SK-N-SH (cell line): Measurements from ENCODE around the gene RABGAP1L.

ENCODE experiments used
- ELF1 ChIP-seq: IDR thresholded peaks from 2 replicates; pipeline ENCODE4 v1.4.0; 2012
- MXI1 ChIP-seq: IDR thresholded peaks from 2 replicates; pipeline ENCODE4 v1.6.1; 2012; ENCODE audit warnings: mild to moderate bottlenecking, low read depth, low read length, improper control_type of control experiment
- USF2 ChIP-seq: fragments of 150-350 bp; IDR thresholded peaks from 2 replicates; pipeline ENCODE4 v1.6.1; 2017; ENCODE audit warnings: antibody characterized with exemption, low read length, low read depth, borderline replicate concordance
- YY1 ChIP-seq: IDR thresholded peaks from 2 replicates; pipeline ENCODE4 v1.4.0; 2012; ENCODE audit warnings: low read depth, mild to moderate bottlenecking
- TF ChIP-seq, protein P1 (sequence below): fragments of 200-600 bp; sonication (generic); IDR thresholded peaks from 2 replicates; pipeline ENCODE4 v1.6.1; 2017; ENCODE audit warnings: antibody characterized with exemption, mild to moderate bottlenecking, moderate library complexity

DNA sequence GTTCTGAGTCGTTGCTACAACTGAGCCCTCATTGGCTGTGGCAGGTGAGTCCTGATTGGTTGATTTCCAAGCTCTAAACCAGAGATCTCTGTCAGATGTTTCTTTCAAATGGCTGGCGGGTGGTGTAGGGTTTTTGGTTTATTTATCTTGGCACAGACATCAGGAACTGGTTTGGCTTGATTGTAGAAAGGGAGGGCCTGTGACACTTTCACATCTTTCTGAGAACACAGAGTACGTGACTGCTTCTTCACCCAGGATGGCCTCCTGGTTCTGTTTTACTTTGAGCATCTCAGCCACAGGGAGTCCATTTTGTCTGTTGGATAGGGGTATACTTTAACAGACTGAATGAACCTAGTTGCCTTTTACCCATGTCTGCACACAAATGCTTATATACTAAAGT is 199.0 kb downstream of the RABGAP1L start:
- TF ChIP-seq, protein P1, sequence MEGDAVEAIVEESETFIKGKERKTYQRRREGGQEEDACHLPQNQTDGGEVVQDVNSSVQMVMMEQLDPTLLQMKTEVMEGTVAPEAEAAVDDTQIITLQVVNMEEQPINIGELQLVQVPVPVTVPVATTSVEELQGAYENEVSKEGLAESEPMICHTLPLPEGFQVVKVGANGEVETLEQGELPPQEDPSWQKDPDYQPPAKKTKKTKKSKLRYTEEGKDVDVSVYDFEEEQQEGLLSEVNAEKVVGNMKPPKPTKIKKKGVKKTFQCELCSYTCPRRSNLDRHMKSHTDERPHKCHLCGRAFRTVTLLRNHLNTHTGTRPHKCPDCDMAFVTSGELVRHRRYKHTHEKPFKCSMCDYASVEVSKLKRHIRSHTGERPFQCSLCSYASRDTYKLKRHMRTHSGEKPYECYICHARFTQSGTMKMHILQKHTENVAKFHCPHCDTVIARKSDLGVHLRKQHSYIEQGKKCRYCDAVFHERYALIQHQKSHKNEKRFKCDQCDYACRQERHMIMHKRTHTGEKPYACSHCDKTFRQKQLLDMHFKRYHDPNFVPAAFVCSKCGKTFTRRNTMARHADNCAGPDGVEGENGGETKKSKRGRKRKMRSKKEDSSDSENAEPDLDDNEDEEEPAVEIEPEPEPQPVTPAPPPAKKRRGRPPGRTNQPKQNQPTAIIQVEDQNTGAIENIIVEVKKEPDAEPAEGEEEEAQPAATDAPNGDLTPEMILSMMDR: no peak
- TF ChIP-seq YY1 (no peak), MXI1 (no peak), USF2 (no peak), ELF1 (no peak)
